ENCODE data around the gene MYH15. TPM values are rescaled to one million over a fixed set of nuclear protein-coding genes. Genes with fewer than 3 reads are reported as not detected.
A peak's percentile ranks its signal among the peaks of the same experiment; 100 is the strongest.

The MYH15 gene
- total and polyA plus RNA-seq, 2 of the 8 experiments (the other 6 are each of a cell fraction or from before 2014, with no cell fraction given): under 0.01 TPM; not detected in 1

GRCh38 chr3:108376026-108376425, 134.4 kb downstream of the MYH15 start:
- H2AFZ ChIP-seq (ENCODE audit: low read length): no peak overlapping the region
- H4K91ac ChIP-seq (replicated peaks; ENCODE audit: insufficient read length, low read length): no peak overlapping the region
- H3K18ac ChIP-seq (ENCODE audit: extremely low read depth, low read length): no peak overlapping the region
- POLR2A ChIA-PET (ENCODE audit: partially characterized antibody): no interaction called here
- no peak overlapping the region for H2BK5ac ChIP-seq (ENCODE audit: low read depth, low read length)
- no peak overlapping the region for H2BK15ac ChIP-seq (ENCODE audit: low read length)
- H3K36me3 ChIP-seq (ENCODE audit: control insufficient read depth in 2 of 4, insufficient read depth in 4 of 4, low read length in 3 of 4): no peaks in the 10 kb centered on the region
- no peak overlapping the region for H2BK120ac ChIP-seq (replicated peaks; ENCODE audit: low read depth, low read length)
- H2BK12ac ChIP-seq (ENCODE audit: low read depth, low read length): no peak overlapping the region
- no peak for FAIRE-seq
- peaks cover 2 to 10% (median 3%) of the 10 kb centered on the region in 4 experiments; a peak in 4 of 7 replicates for H3K4me1 ChIP-seq (replicated peaks in 1 of 4; ENCODE audit: control insufficient read depth in 3 of 4, insufficient read depth in 4 of 4, low read length in 3 of 4)
- H3K9ac ChIP-seq (replicated peaks in 1 of 4; ENCODE audit: extremely low read depth in 1 of 4, low read depth in 3 of 4, low read length in 3 of 4): no peak overlapping the region
- H3K9me3 ChIP-seq (ENCODE audit: insufficient read depth in 2 of 2, low read depth in 1 of 2, low read length in 1 of 2): no peaks in the 10 kb centered on the region
- H4K8ac ChIP-seq (ENCODE audit: extremely low read depth, insufficient read depth, low read length): no peak overlapping the region
- no peak for DNase-seq (ENCODE audit: low read depth in 1 of 2, low spot score in 2 of 2)
- H3K4me3 ChIP-seq (ENCODE audit: extremely low read depth in 1 of 4, insufficient read depth in 2 of 4, low read depth in 3 of 4, low read length in 4 of 4): no peak overlapping the region
- H3K79me2 ChIP-seq (ENCODE audit: control insufficient read depth in 1 of 2, insufficient read depth in 2 of 2, low read length in 2 of 2): no peaks in the 10 kb centered on the region
- H3K4ac ChIP-seq (replicated peaks; ENCODE audit: insufficient read length, low read depth, low read length): no peak overlapping the region
- CTCF ChIA-PET (ENCODE audit: partially characterized antibody): interaction anchor here (2.0 kb wide), 1 partner anchor 14 kb away, joined by 6 read pairs; no protein-coding TSS in a partner anchor
- H4K5ac ChIP-seq (ENCODE audit: insufficient read length, low read depth, low read length): no peak overlapping the region
- H3K23me2 ChIP-seq (ENCODE audit: low read depth, low read length): no peaks in the 10 kb centered on the region
- no peak overlapping the region for H2AK5ac ChIP-seq (ENCODE audit: low read depth, low read length)
- no peaks in the 10 kb centered on the region for H3K27me3 ChIP-seq (replicated peaks in 1 of 4; ENCODE audit: control insufficient read depth in 3 of 4, extremely low read depth in 1 of 4, insufficient read depth in 3 of 4, low read length in 3 of 4)
- H3K23ac ChIP-seq (ENCODE audit: insufficient read length): no peak overlapping the region
- 0% methylated on average over 1 of the region's 1 CpG; no CpG with 5 or more reads in 1 of the 2 experiments for WGBS, 2 experiments (ENCODE audit: extremely low coverage in 1 of 2, insufficient coverage in 1 of 2, insufficient read length in 1 of 2, insufficient replicate concordance in 2 of 2, low coverage in 1 of 2, low lambda C conversion rate in 2 of 2, missing lambda C conversion rate in 1 of 2)
- H3K79me1 ChIP-seq (ENCODE audit: low read depth, low read length): no peaks in the 10 kb centered on the region
- no peak overlapping the region for H3K27ac ChIP-seq (ENCODE audit: low read depth, low read length)
- peak overlapping the region; percentile 56; the same call in 1 of the 2 replicates for H2BK20ac ChIP-seq (ENCODE audit: low read length)
- H3K4me2 ChIP-seq (ENCODE audit: insufficient read depth in 1 of 2, low read depth in 2 of 2, low read length in 2 of 2): no peak overlapping the region
- no peak overlapping the region for H3K14ac ChIP-seq (ENCODE audit: insufficient read length)
- TF ChIP-seq SP1 (IDR thresholded peaks at IDR 0.05; ENCODE audit: low read depth, low read length) (no peak), SUZ12 (IDR thresholded peaks at IDR 0.05; ENCODE audit: low read length) (no peak), JUND (IDR thresholded peaks at IDR 0.05; ENCODE audit: low read length) (no peak), CHD2 (IDR thresholded peaks at IDR 0.05; ENCODE audit: low read length) (no peak), SRF (IDR thresholded peaks at IDR 0.05; ENCODE audit: low read depth, low read length) (no peak), SIRT6 (IDR thresholded peaks at IDR 0.05; ENCODE audit: low read length) (no peak), POLR2A (IDR thresholded peaks at IDR 0.05; ENCODE audit: control extremely low read depth in 1 of 2, low read depth in 2 of 2, low read length in 2 of 2) (no peak), KDM5A (IDR thresholded peaks at IDR 0.05; ENCODE audit: low read length) (no peak), RAD21 (IDR thresholded peaks at IDR 0.05 in 1 of 2, conservative IDR thresholded peaks at IDR 0.05 in 1 of 2; ENCODE audit: low read depth in 2 of 2, low read length in 2 of 2) (no peak), RNF2 (IDR thresholded peaks at IDR 0.05; ENCODE audit: borderline replicate concordance, low read depth, low read length, missing control alignments, poor library complexity, severe bottlenecking) (no peak), CREB1 (IDR thresholded peaks at IDR 0.05) (no peak)
- H3K56ac ChIP-seq (replicated peaks; ENCODE audit: insufficient read length, low read depth, low read length): no peak overlapping the region
- H4K20me1 ChIP-seq (replicated peaks in 1 of 2; ENCODE audit: control insufficient read depth in 1 of 2, insufficient read depth in 2 of 2, low read length in 2 of 2): no peaks in the 10 kb centered on the region
